ENCODE data around the gene CIITA.
A peak's percentile ranks its signal among the peaks of the same experiment; 100 is the strongest.

The CIITA gene

GRCh38 chr16:10906914-10907756 is 30.1 kb downstream of the CIITA start:
- POLR2A ChIA-PET: no interaction called here
- CTCF ChIA-PET: interaction anchor here (0.9 to 6.1 kb wide), 4 partner anchors 12 to 392 kb away, joined by 3 to 37 read pairs (median 4); no protein-coding TSS in a partner anchor
- no peak for DNase-seq (ENCODE audit: extremely low spot score)
- no peak for TF ChIP-seq CTCF (IDR thresholded peaks at IDR 0.05; ENCODE audit: control extremely low read depth, extremely low read depth, low read depth, missing control alignments)

- CTCF ChIA-PET: interaction anchor here (1.6 to 6.1 kb wide), 2 partner anchors 11 to 156 kb away, joined by 4 to 37 read pairs; no protein-coding TSS in a partner anchor
- no peak for TF ChIP-seq CTCF (IDR thresholded peaks at IDR 0.05; ENCODE audit: control extremely low read depth, extremely low read depth, low read depth, missing control alignments)
- POLR2A ChIA-PET: no interaction called here
- no peak for DNase-seq (ENCODE audit: extremely low spot score)
These were observed 30.7 kb downstream of the CIITA start for GRCh38 chr16:10907757-10908045.

GRCh38 chr16:10911267-10911666 is 34.3 kb downstream of the CIITA start:
- TF ChIP-seq CTCF (IDR thresholded peaks at IDR 0.05; ENCODE audit: control extremely low read depth, extremely low read depth, low read depth, missing control alignments): no peak
- POLR2A ChIA-PET: interaction anchor here (0.6 to 1.6 kb wide), 2 partner anchors 14 to 41 kb away, joined by 3 read pairs; no protein-coding TSS in a partner anchor
- DNase-seq (ENCODE audit: extremely low spot score): no peak
- CTCF ChIA-PET: interaction anchor here (1.1 to 6.1 kb wide), 9 partner anchors 7 to 172 kb away, joined by 3 to 37 read pairs (median 4); partner anchors contain the start of gene DEXI

GRCh38 chr16:10916534-10916933 is 39.5 kb downstream of the CIITA start:
- ChIA-PET POLR2A (no interaction called here), CTCF (interaction anchor here (0.9 to 1.1 kb wide), 4 partner anchors 40 to 402 kb away, joined by 3 read pairs; no protein-coding TSS in a partner anchor)

GRCh38 chr16:10918294-10919002 is 41.4 kb downstream of the CIITA start:
- ChIA-PET POLR2A (interaction anchor here (1.3 kb wide), 1 partner anchor 29 kb away, joined by 3 read pairs; no protein-coding TSS in a partner anchor), CTCF (interaction anchor here (0.6 to 3.2 kb wide), 45 partner anchors 10 to 639 kb away, joined by 3 to 37 read pairs (median 5); partner anchors contain the start of genes CLEC16A and NUBP1)
- TF ChIP-seq CTCF (IDR thresholded peaks at IDR 0.05; ENCODE audit: control extremely low read depth, extremely low read depth, low read depth, missing control alignments): peak; percentile 86
- peak; percentile 81 for DNase-seq (ENCODE audit: extremely low spot score)

More at GRCh38 chr16:10916534-10916933, 39.5 kb downstream of the CIITA start:
- no peak for TF ChIP-seq CTCF (IDR thresholded peaks at IDR 0.05; ENCODE audit: control extremely low read depth, extremely low read depth, low read depth, missing control alignments)
- DNase-seq (ENCODE audit: extremely low spot score): no peak

- no peak for DNase-seq (ENCODE audit: extremely low spot score)
- ChIA-PET POLR2A (interaction anchor here (1.3 kb wide), 1 partner anchor 30 kb away, joined by 3 read pairs; no protein-coding TSS in a partner anchor), CTCF (interaction anchor here (0.8 to 3.2 kb wide), 42 partner anchors 9 to 610 kb away, joined by 3 to 37 read pairs (median 5); partner anchors contain the start of genes CLEC16A and NUBP1)
- no peak for TF ChIP-seq CTCF (IDR thresholded peaks at IDR 0.05; ENCODE audit: control extremely low read depth, extremely low read depth, low read depth, missing control alignments)
These were observed 42.0 kb downstream of the CIITA start for GRCh38 chr16:10919003-10919351.
